Activated CD8-positive, alpha-beta memory T cell treated with anti-CD3 and anti-CD28 coated beads for 36 hours (primary cell): Measurements from ENCODE around the gene PAQR5. TPM values are rescaled to one million over a fixed set of nuclear protein-coding genes. Genes with fewer than 3 reads are reported as not detected.

Experiments used
- CTCF ChIA-PET: fragments of 350-600 bp; sonication (Branson Sonifier 250); formaldehyde crosslinking; loops from one replicate; lab custom pipeline; 2021; ENCODE audit warnings: antibody characterized with exemption; lab: Charles Lee
- POLR2A ChIA-PET: fragments of 350-600 bp; sonication (Branson Sonifier 250); formaldehyde crosslinking; loops from one replicate; lab custom pipeline; 2021; ENCODE audit warnings: antibody characterized with exemption; lab: Charles Lee
- total RNA-seq, 2 experiments: library from RNA; stranded (reverse); gene quantifications; one replicate each; pipeline ENCODE4 v1.2.3, GENCODE V29; 2021

PAQR5 gene
- total RNA-seq, 2 experiments from 2014 or later = 0.13 TPM; not detected in 1

DNA sequence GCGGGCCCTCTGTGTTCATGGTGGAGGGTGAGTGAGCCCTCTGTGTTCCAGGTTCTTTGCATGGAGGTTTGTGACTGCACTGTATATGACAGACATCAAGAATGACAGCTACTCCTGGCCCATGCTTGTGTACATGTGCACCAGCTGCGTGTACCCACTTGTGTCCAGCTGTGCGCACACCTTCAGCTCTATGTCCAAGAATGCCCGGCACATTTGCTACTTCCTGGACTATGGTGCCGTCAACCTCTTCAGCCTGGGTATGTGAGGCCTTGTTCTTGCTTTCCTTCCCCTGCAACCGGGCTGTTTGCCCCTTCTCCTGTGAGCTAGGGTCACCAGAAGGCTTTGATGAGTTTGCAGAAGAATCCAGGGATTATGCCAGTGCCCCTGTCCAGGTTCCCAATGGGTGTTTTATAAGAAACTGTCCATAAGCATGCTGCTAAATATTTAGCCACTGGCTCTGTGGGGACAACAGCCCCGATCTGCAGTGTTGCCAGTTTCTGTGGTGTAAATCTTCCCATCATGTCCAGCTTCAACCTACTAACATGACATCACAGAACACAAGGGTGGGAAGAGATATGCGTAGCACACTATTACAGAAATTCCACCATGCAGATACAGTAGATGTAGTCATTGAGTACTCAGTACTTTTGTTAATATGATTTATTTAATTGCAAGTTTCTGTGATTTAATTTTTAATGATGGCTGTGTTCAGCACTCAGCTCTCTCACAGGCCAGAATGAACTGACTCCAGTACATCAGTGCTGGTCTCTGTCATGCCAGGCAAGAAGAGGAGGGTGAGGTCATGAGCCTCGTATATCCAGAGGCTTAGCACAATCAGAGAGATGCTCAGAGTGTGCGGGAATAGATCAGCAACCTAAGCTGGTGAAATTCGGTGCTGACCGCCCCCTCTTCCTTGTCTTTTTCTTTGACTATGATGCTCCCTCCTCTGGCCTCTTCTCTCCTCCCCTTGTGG lies 86.2 kb downstream of the PAQR5 start:
- ChIA-PET POLR2A (no interaction called here), CTCF (no interaction called here)

DNA sequence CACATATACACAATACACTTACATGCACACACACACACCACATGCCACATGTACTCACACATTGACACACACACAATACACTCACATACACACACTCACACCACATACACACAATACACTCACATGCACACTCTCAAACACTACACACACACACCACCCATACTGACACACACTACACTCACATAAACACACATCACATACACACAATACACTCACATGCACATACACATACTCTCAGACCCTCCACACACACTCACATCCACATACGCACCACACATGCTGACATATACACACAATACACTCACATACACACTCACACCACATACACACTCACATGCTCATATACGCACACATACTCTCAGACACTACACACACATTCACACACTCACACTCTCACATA lies 87.1 kb downstream of the PAQR5 start:
- POLR2A ChIA-PET = no interaction called here

DNA sequence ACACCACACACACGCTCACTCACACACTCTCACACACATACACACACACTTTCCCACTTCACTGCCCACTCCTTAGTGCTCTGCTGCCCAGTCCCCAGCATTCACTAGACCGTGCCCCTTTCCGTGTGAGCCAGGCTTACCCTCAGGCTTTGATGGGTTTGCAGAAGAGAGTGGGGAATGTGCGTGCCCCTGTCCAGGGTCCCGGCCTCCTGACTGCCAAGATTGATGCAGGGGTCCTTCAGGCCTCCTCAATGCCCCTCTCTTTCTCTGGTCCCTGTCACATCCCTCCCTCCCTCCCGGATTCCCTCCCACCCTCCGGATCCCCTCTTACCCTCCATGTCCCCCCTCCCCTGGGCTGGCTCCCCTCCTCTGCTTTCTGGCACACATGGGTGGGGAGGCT lies 87.6 kb downstream of the PAQR5 start:
- ChIA-PET CTCF (no interaction called here), POLR2A (no interaction called here)

More for the DNA sequence above, 87.1 kb downstream of the PAQR5 start:
- CTCF ChIA-PET = no interaction called here

- ChIA-PET POLR2A (no interaction called here), CTCF (no interaction called here)
Observed at GRCh38 chr15:69388260-69388705, 89.6 kb downstream of the PAQR5 start.

- ChIA-PET POLR2A (no interaction called here), CTCF (no interaction called here)
Observed at GRCh38 chr15:69389426-69389825, 90.7 kb downstream of the PAQR5 start.

GRCh38 chr15:69390575-69390974 lies 91.9 kb downstream of the PAQR5 start:
- ChIA-PET CTCF (no interaction called here), POLR2A (no interaction called here)

- ChIA-PET POLR2A (no interaction called here), CTCF (interaction anchor here (1.4 kb wide), 1 partner anchor 10 kb away, joined by 3 read pairs; no protein-coding TSS in a partner anchor)
Observed at GRCh38 chr15:69391046-69391757, 92.5 kb downstream of the PAQR5 start.

GRCh38 chr15:69392352-69392751 lies 93.6 kb downstream of the PAQR5 start:
- ChIA-PET CTCF (interaction anchor here (1.4 kb wide), 1 partner anchor 11 kb away, joined by 3 read pairs; no protein-coding TSS in a partner anchor), POLR2A (no interaction called here)

- ChIA-PET POLR2A (no interaction called here), CTCF (interaction anchor here (0.9 to 3.0 kb wide), 7 partner anchors 11 to 334 kb away, joined by 3 to 13 read pairs (median 4); no protein-coding TSS in a partner anchor)
Observed at GRCh38 chr15:69393831-69394491, 95.2 kb downstream of the PAQR5 start.

- CTCF ChIA-PET = interaction anchor here (0.9 to 3.0 kb wide), 7 partner anchors 12 to 335 kb away, joined by 3 to 13 read pairs (median 4); no protein-coding TSS in a partner anchor
- POLR2A ChIA-PET = no interaction called here
Observed at GRCh38 chr15:69394556-69395282, 96.0 kb downstream of the PAQR5 start.

DNA sequence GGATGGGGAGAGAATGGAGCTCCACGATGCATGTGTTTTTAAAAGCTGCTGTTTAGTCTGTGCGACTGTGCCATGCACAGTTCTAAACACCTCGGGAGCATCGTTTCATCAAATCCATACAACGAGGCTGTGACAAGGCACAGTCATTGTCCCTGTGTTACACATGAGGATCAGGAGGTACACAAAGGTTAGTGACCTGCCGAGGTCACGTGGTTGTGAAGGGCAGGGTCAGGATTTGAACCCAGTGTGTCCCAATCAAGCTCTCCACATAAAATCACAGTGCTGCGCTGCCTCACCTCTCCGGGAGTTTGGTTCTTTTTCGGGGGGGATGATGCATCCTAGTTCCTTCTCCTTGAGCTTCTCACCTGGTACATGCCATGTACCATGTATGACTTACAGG lies 96.7 kb downstream of the PAQR5 start:
- ChIA-PET CTCF (interaction anchor here (3.0 kb wide), 1 partner anchor 336 kb away, joined by 13 read pairs; no protein-coding TSS in a partner anchor), POLR2A (no interaction called here)

GRCh38 chr15:69395991-69396390 lies 97.3 kb downstream of the PAQR5 start:
- CTCF ChIA-PET = interaction anchor here (3.0 kb wide), 1 partner anchor 336 kb away, joined by 13 read pairs; no protein-coding TSS in a partner anchor

GRCh38 chr15:69398491-69398891 lies 99.8 kb downstream of the PAQR5 start:
- POLR2A ChIA-PET = no interaction called here

More at GRCh38 chr15:69395991-69396390, 97.3 kb downstream of the PAQR5 start:
- POLR2A ChIA-PET = no interaction called here

GRCh38 chr15:69400850-69401249 lies 102.1 kb downstream of the PAQR5 start:
- ChIA-PET POLR2A (interaction anchor here (0.6 kb wide), 1 partner anchor 50 kb away, joined by 3 read pairs; no protein-coding TSS in a partner anchor), CTCF (no interaction called here)

More at GRCh38 chr15:69398491-69398891, 99.8 kb downstream of the PAQR5 start:
- CTCF ChIA-PET = no interaction called here

- POLR2A ChIA-PET = no interaction called here
- CTCF ChIA-PET = no interaction called here
Observed at GRCh38 chr15:69402816-69403215, 104.1 kb downstream of the PAQR5 start.

GRCh38 chr15:69403594-69403993 lies 104.9 kb downstream of the PAQR5 start:
- CTCF ChIA-PET = no interaction called here
- POLR2A ChIA-PET = no interaction called here

- CTCF ChIA-PET = no interaction called here
Observed at GRCh38 chr15:69405110-69405509, 106.4 kb downstream of the PAQR5 start.

DNA sequence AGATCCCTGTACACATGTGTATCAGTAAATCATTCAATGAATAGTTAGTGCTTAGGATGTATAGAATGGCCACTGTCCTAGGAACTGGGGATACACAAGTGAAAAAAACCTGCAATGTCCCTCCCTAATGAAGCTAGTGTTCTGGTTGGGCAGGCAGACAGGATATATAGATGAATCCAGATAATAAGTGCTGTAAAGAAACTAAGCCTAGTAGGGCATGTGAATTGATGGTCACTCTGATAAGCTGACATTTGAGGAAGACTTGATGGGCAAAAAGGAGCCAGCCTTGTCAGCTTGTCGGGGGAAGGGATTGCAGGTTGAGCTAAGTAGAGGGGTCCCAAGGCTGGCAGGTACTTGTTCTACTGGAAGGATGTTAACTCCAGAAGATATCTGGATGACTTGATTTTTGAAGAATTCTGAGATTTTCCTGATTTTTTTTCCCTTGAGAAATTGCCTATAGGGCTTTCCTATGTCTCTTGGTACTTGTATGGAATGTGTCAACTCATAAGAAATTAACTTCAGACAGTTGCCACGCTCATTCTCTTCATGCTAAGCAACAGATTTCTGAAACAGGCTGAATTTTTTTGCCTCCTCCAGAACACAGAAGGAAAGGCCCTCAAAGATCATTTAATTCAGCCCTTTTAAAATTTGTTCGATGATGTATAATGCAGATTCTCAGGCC lies 109.1 kb downstream of the PAQR5 start:
- ChIA-PET CTCF (no interaction called here), POLR2A (no interaction called here)

More at GRCh38 chr15:69405110-69405509, 106.4 kb downstream of the PAQR5 start:
- POLR2A ChIA-PET = no interaction called here
